ENCODE measurements around the gene FABP3. TPM values are rescaled to one million over a fixed set of nuclear protein-coding genes. Genes with fewer than 3 reads are reported as not detected.

Gene FABP3
- total RNA-seq, 1 donor from 2014 or later, result 30.0 TPM

DNA sequence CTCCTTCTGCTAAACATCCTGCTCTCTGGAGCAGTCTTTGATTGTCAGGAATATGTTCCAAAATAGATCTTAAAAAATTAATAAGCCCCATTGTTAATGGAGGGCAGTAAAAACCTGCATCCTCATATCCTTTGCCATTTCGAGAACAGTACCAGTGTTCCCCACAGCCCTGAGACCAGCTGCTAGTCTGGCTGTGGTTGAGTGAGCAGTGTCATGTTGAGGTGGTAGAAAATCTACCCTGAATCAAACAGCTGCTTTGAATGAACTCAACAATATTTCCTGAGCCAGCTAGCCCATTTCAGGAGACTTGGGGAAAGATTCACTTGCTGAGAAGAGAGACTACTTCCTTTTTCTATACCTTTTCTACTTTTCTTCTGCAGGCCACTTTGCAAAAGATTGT is 24.4 kb downstream of the FABP3 start:
- H3K27ac Mint-ChIP-seq (ENCODE audit: unreplicated experiment), result no peak overlapping the region
- no peak for DNase-seq (ENCODE audit: extremely low spot score, unreplicated experiment)
- H3K36me3 Mint-ChIP-seq (ENCODE audit: unreplicated experiment), result peaks cover 34% of the 10 kb centered on the region
- no peak overlapping the region for H3K4me3 Mint-ChIP-seq (ENCODE audit: unreplicated experiment)
- H3K4me1 Mint-ChIP-seq (ENCODE audit: unreplicated experiment), result no peaks in the 10 kb centered on the region
- H3K27me3 Mint-ChIP-seq (ENCODE audit: unreplicated experiment), result no peaks in the 10 kb centered on the region
- no peak for TF ChIP-seq CTCF (IDR thresholded peaks at IDR 0.05)
- H3K9me3 Mint-ChIP-seq (ENCODE audit: unreplicated experiment), result no peaks in the 10 kb centered on the region

DNA sequence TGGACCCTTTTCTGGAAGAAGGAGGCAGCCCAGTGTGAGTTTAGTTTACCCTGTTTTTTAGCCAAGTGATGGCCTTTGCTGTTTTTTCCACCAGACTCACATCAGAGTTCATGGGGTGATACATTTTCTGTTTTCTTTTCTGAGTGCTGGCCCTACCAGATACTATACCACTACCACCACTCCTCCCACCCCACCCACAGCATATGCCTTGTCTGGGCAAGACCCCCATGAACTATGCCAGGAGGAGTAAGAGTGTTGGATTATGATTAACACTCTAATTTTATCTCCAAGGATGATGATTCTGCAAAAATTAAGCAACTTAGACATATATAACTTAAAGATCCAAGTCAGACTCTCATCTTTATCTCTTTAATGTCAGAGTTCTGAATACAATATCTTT is 26.1 kb downstream of the FABP3 start:
- Mint-ChIP-seq H3K36me3 (ENCODE audit: unreplicated experiment) (peaks cover 25% of the 10 kb centered on the region), H3K27me3 (ENCODE audit: unreplicated experiment) (no peaks in the 10 kb centered on the region), H3K27ac (ENCODE audit: unreplicated experiment) (no peak overlapping the region), H3K4me3 (ENCODE audit: unreplicated experiment) (no peak overlapping the region), H3K4me1 (ENCODE audit: unreplicated experiment) (no peaks in the 10 kb centered on the region), H3K9me3 (ENCODE audit: unreplicated experiment) (no peaks in the 10 kb centered on the region)
- no peak for TF ChIP-seq CTCF (IDR thresholded peaks at IDR 0.05)
- no peak for DNase-seq (ENCODE audit: extremely low spot score, unreplicated experiment)

GRCh38 chr1:31345635-31346034 is 27.2 kb downstream of the FABP3 start:
- no peaks in the 10 kb centered on the region for H3K27me3 Mint-ChIP-seq (ENCODE audit: unreplicated experiment)
- no peak overlapping the region for H3K4me3 Mint-ChIP-seq (ENCODE audit: unreplicated experiment)
- no peaks in the 10 kb centered on the region for H3K9me3 Mint-ChIP-seq (ENCODE audit: unreplicated experiment)
- no peak for DNase-seq (ENCODE audit: extremely low spot score, unreplicated experiment)
- H3K4me1 Mint-ChIP-seq (ENCODE audit: unreplicated experiment), result no peaks in the 10 kb centered on the region
- no peak for TF ChIP-seq CTCF (IDR thresholded peaks at IDR 0.05)
- H3K36me3 Mint-ChIP-seq (ENCODE audit: unreplicated experiment), result peaks cover 16% of the 10 kb centered on the region
- no peak overlapping the region for H3K27ac Mint-ChIP-seq (ENCODE audit: unreplicated experiment)

- peaks cover 14% of the 10 kb centered on the region for H3K36me3 Mint-ChIP-seq (ENCODE audit: unreplicated experiment)
- TF ChIP-seq CTCF (IDR thresholded peaks at IDR 0.05), result no peak
- H3K27me3 Mint-ChIP-seq (ENCODE audit: unreplicated experiment), result no peaks in the 10 kb centered on the region
- H3K4me1 Mint-ChIP-seq (ENCODE audit: unreplicated experiment), result no peaks in the 10 kb centered on the region
- no peak for DNase-seq (ENCODE audit: extremely low spot score, unreplicated experiment)
- no peaks in the 10 kb centered on the region for H3K9me3 Mint-ChIP-seq (ENCODE audit: unreplicated experiment)
- no peak overlapping the region for H3K27ac Mint-ChIP-seq (ENCODE audit: unreplicated experiment)
- no peak overlapping the region for H3K4me3 Mint-ChIP-seq (ENCODE audit: unreplicated experiment)
These were observed 28.4 kb downstream of the FABP3 start for GRCh38 chr1:31344503-31344902.

DNA sequence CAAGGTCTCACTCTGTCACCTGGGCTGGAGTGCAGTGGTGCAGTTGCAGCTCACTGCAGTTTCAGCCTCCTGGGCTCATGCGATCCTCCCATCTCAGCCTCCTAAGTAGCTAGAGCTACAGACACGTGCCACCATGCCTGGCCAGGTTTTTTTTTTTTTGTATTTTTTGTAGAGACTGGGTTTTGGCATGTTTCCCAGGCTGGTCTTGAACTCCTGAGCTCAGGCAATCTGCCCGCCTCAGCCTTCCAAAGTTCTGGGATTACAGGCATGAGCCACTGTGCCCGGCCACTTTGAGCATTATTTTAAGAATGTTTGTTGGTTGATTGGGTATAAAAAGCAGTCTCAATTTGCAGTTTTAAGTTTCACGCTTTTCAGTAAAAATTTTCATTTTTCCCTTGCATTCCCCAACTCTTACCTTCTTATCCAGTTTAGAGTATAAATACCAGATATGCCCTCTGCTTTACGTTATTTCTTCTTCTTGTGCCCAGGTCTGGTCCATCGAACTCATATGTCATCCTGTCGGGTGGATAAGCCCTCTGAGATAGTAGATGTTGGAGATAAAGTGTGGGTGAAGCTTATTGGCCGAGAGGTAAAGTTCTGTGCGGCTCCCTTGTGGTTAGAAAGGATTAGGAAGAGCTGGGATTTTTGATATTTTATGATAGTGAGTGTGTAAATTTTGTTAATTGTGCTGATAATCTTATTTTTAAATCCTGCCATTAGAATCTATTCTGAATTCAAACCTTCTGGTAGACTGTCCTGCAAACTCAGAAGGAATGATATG is 36.0 kb downstream of the FABP3 start:
- H3K9me3 Mint-ChIP-seq (ENCODE audit: unreplicated experiment), result no peaks in the 10 kb centered on the region
- no peaks in the 10 kb centered on the region for H3K4me1 Mint-ChIP-seq (ENCODE audit: unreplicated experiment)
- DNase-seq (ENCODE audit: extremely low spot score, unreplicated experiment), result no peak
- TF ChIP-seq CTCF (IDR thresholded peaks at IDR 0.05), result no peak
- H3K36me3 Mint-ChIP-seq (ENCODE audit: unreplicated experiment), result peaks cover 12% of the 10 kb centered on the region
- H3K4me3 Mint-ChIP-seq (ENCODE audit: unreplicated experiment), result no peak overlapping the region
- no peak overlapping the region for H3K27ac Mint-ChIP-seq (ENCODE audit: unreplicated experiment)
- no peaks in the 10 kb centered on the region for H3K27me3 Mint-ChIP-seq (ENCODE audit: unreplicated experiment)

Measured in osteocyte (in vitro differentiated cells).